ENCODE data around the gene SLC45A3.

GRCh38 chr1:205726619-205727125 is 46.4 kb upstream of the SLC45A3 start:
- TF ChIP-seq CTCF (IDR thresholded peaks at IDR 0.05) (no peak), POLR2A (IDR thresholded peaks at IDR 0.05) (no peak)
